K562 (cell line): Measurements from ENCODE around the gene MYLK4. TPM values are rescaled to one million over a fixed set of nuclear protein-coding genes. Genes with fewer than 3 reads are reported as not detected.

ENCODE experiments used
- DMBX1 ChIP-seq: fragments of 250-450 bp; sonication (Bioruptor Pico); IDR thresholded peaks from 2 replicates; pipeline ENCODE4 v1.8.0; 2022; ENCODE audit warnings: inconsistent platforms, mild to moderate bottlenecking, moderate library complexity, borderline replicate concordance
- E2F8 ChIP-seq: fragments of 450-650 bp; IDR thresholded peaks from 2 replicates; pipeline ENCODE4 v1.7.1; 2018; ENCODE audit warnings: mild to moderate bottlenecking, low read depth; ENCODE audit not compliant: partially characterized antibody
- EP300 ChIP-seq: IDR thresholded peaks from 2 replicates; pipeline ENCODE4 v1.6.1; 2012; ENCODE audit warnings: low read length, improper control_type of control experiment
- ESRRB ChIP-seq: fragments of 250-450 bp; sonication (Bioruptor Pico); IDR thresholded peaks from 2 replicates; pipeline ENCODE4 v1.5.0; 2020; ENCODE audit warnings: mild to moderate bottlenecking, moderate library complexity, borderline replicate concordance
- FOS ChIP-seq: IDR thresholded peaks from 3 replicates; pipeline ENCODE4 v1.6.1; 2011; ENCODE audit not compliant: insufficient read length; ENCODE audit errors: extremely low read depth
- HCFC1 ChIP-seq: IDR thresholded peaks from 2 replicates; pipeline ENCODE4 v1.6.1; 2012; ENCODE audit warnings: low read depth, low read length, improper control_type of control experiment
- HES1 ChIP-seq: fragments of 450-650 bp; IDR thresholded peaks from 2 replicates; pipeline ENCODE4 v1.6.1; 2016; ENCODE audit warnings: low read depth, mild to moderate bottlenecking, moderate library complexity
- IFI16 ChIP-seq: fragments of 250-450 bp; sonication (Bioruptor Pico); IDR thresholded peaks from 2 replicates; pipeline ENCODE4 v2.1.2; 2022; ENCODE audit warnings: mild to moderate bottlenecking, inconsistent platforms
- KLF16 ChIP-seq: IDR thresholded peaks from 2 replicates; pipeline ENCODE4 v1.6.1; 2016; ENCODE audit warnings: antibody characterized with exemption
- MEF2A ChIP-seq: IDR thresholded peaks from 2 replicates; pipeline ENCODE4 v1.6.1; 2011; ENCODE audit warnings: low read depth, mild to moderate bottlenecking, low read length, moderate library complexity; ENCODE audit not compliant: control insufficient read depth
- POLR2A ChIP-seq: fragments of 450-650 bp; conservative IDR thresholded peaks from 2 replicates; pipeline ENCODE4 v1.6.1; 2016
- RB1 ChIP-seq: fragments of 450-650 bp; IDR thresholded peaks from 2 replicates; pipeline ENCODE4 v1.6.1; 2017; ENCODE audit warnings: low read depth, mild to moderate bottlenecking
- RBM22 ChIP-seq: fragments of 200-400 bp; formaldehyde crosslinking; IDR thresholded peaks from 2 replicates; pipeline ENCODE4 v1.6.1; 2018; ENCODE audit warnings: low read length, low read depth; ENCODE audit not compliant: poor library complexity, severe bottlenecking
- SRSF9 ChIP-seq: fragments of 200-400 bp; formaldehyde crosslinking; IDR thresholded peaks from 2 replicates; pipeline ENCODE4 v1.6.1; 2017; ENCODE audit warnings: low read depth, low read length, borderline replicate concordance
- TARDBP ChIP-seq: fragments of 450-650 bp; IDR thresholded peaks from 2 replicates; pipeline ENCODE4 v1.6.1; 2016
- USF1 ChIP-seq: sonication (generic); formaldehyde crosslinking; IDR thresholded peaks from 2 replicates; pipeline ENCODE4 v1.9.0; 2022; ENCODE audit warnings: mild to moderate bottlenecking, missing genetic modification reagents
- ZFP1 ChIP-seq: fragments of 450-650 bp; formaldehyde crosslinking; IDR thresholded peaks from 2 replicates; pipeline ENCODE4 v1.4.0; 2020; ENCODE audit warnings: mild to moderate bottlenecking, mixed read lengths
- ZFP36 ChIP-seq: fragments of 150-350 bp; IDR thresholded peaks from 2 replicates; pipeline ENCODE4 v1.6.1; 2018; ENCODE audit warnings: low read length, low read depth; ENCODE audit not compliant: partially characterized antibody
- ZZZ3 ChIP-seq: fragments of 450-650 bp; IDR thresholded peaks from 2 replicates; pipeline ENCODE4 v1.6.1; 2016; ENCODE audit warnings: antibody characterized with exemption, mild to moderate bottlenecking, moderate library complexity
- polyA plus RNA-seq, 8 experiments: library from polyadenylated mRNA; depleted of rRNA in 4 of 8; stranded (reverse) in 5 of 8; unstranded in 3 of 8; fragments of >200 nt; fragmentation: Nextera tagmentation in 2 of 8; fragmentation: Illumina TruSeq in 1 of 8; extraction: Ambion mirVana in 2 of 8; extraction: Trizol in 1 of 8; gene quantifications; 2 replicates each; pipeline versions ENCODE4 v1.2.1 to v1.2.3, GENCODE V29; 2011 to 2014; ENCODE audit warnings: inconsistent platforms in 1 of 8, missing spikeins in 1 of 8
- total RNA-seq, 7 experiments: library from RNA; depleted of rRNA in 6 of 7; stranded (reverse); fragments of >200 nt in 6 of 7; fragmentation: Illumina TruSeq in 2 of 7; extraction: Trizol in 2 of 7; gene quantifications; 2 replicates each; pipeline versions ENCODE4 v1.2.1 to v1.2.3, GENCODE V29; 2011 to 2021; ENCODE audit warnings: low replicate concordance in 1 of 7

The MYLK4 gene
- total and polyA plus RNA-seq, 9 of the 15 experiments (the other 6 are each of a cell fraction or from before 2014, with no cell fraction given), result 0.01 to 0.15 (median 0.06) TPM

GRCh38 chr6:2765166-2765895 is 14.6 kb upstream of the MYLK4 start, which contains the start of gene WRNIP1 (continued):
- TF ChIP-seq E2F8 (no peak), RBM22 (peak; percentile 41), USF1 (CRISPR knock-in tag) (peak; percentile 56; the same call in 1 of the 2 replicates), ZZZ3 (no peak), ZFP1 (CRISPR knock-in tag) (no peak), POLR2A (no peak), HCFC1 (peak; percentile 98), RB1 (peak; percentile 97), FOS (no peak), EP300 (no peak), DMBX1 (CRISPR knock-in tag) (0 out of 2 replicates have a peak, but pooled peaks have one; percentile 58), KLF16 (0 out of 2 replicates have a peak, but pooled peaks have one; percentile 45), HES1 (no peak), MEF2A (no peak), ZFP36 (no peak), ESRRB (CRISPR knock-in tag) (no peak), TARDBP (0 out of 2 replicates have a peak, but pooled peaks have one; percentile 59), IFI16 (CRISPR knock-in tag) (no peak), SRSF9 (no peak)
